ENCODE measurements around the gene TBC1D14.

TBC1D14 gene

DNA sequence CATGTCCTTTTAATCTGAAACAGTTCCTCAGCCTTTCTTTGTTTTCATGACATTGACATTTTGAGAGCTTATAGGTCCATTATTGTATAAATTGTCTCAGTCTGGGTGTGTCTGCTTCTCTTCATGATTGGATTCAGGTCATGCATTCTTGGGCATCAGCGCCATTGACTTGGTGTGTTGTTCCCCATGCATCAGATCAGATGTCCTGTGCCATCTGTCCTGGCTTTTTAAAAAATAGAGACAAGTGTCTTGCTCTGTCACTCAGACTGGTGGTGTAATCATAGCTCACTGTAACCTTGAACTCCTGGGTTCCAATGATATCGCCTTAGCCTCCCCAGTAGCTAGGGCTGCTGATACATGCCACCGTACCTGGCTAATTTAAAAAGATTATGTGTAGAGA lies 55.7 kb downstream of the TBC1D14 start:
- peaks cover 5% of the 10 kb centered on the region for H3K36me3 Mint-ChIP-seq (ENCODE audit: low read depth)
- H3K9me3 Mint-ChIP-seq = no peaks in the 10 kb centered on the region
- H3K27me3 Mint-ChIP-seq (ENCODE audit: low read depth) = peaks cover 3% of the 10 kb centered on the region
- peak overlapping the region in 1 of 3 experiments; percentile 14 for H3K4me3 Mint-ChIP-seq
- peak overlapping the region; percentile 37 to 85 (median 82) for H3K27ac Mint-ChIP-seq
- TF ChIP-seq, protein P1, sequence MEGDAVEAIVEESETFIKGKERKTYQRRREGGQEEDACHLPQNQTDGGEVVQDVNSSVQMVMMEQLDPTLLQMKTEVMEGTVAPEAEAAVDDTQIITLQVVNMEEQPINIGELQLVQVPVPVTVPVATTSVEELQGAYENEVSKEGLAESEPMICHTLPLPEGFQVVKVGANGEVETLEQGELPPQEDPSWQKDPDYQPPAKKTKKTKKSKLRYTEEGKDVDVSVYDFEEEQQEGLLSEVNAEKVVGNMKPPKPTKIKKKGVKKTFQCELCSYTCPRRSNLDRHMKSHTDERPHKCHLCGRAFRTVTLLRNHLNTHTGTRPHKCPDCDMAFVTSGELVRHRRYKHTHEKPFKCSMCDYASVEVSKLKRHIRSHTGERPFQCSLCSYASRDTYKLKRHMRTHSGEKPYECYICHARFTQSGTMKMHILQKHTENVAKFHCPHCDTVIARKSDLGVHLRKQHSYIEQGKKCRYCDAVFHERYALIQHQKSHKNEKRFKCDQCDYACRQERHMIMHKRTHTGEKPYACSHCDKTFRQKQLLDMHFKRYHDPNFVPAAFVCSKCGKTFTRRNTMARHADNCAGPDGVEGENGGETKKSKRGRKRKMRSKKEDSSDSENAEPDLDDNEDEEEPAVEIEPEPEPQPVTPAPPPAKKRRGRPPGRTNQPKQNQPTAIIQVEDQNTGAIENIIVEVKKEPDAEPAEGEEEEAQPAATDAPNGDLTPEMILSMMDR (IDR thresholded peaks at IDR 0.05; ENCODE audit: unreplicated experiment in 3 of 3) = no peak
- H3K4me1 Mint-ChIP-seq = peaks cover 42% of the 10 kb centered on the region

DNA sequence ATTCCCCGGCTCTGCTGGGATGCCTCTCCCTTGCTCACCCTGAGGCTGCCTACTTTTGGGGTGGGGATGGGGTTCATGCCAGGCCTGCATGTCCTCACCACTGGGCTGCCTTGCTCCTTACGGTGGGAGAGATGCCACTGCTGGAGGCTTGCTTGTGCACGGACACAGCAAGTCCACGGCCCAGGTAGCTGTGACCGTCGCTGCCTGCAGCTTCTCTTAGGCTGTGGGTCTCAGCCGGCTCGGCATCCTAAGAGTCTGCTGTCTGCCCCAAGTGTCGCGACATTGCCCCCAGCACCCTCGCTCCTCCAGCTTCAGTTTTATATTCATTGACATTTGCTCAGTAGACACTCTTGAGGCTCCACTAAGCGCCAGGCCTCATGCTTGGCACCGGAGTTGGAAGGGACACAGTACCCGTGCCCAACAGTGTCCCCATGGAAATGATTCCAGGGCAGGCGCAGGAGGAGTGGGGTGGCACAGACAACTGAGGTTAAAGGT lies 58.3 kb downstream of the TBC1D14 start:
- TF ChIP-seq, protein P1 (IDR thresholded peaks at IDR 0.05; ENCODE audit: unreplicated experiment in 3 of 3) = no peak
- H3K36me3 Mint-ChIP-seq (ENCODE audit: low read depth) = peaks cover 5% of the 10 kb centered on the region
- H3K4me1 Mint-ChIP-seq = peaks cover 32% of the 10 kb centered on the region
- H3K9me3 Mint-ChIP-seq = no peaks in the 10 kb centered on the region
- peaks cover 3% of the 10 kb centered on the region for H3K27me3 Mint-ChIP-seq (ENCODE audit: low read depth)
- H3K27ac Mint-ChIP-seq = no peak overlapping the region
- no peak overlapping the region for H3K4me3 Mint-ChIP-seq

DNA sequence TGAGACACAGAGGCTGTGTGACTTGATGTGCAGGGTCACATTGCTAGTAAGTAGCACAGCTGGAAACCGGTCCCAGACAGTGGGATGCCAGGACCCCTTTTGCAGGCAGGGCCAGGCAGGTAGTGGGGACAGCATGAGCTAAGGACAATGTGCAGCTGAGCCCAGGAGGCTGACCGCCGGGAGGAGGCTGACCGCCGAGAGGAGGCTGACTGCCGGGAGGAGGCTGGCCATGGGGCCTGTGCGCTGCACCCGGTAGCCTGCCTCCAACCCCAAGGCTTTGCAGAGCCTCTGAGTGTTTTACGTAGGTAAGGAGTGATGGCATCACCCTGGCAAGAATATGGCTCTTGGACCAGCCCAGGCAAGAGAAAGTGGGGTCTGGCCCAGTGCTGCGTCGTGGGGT lies 58.9 kb downstream of the TBC1D14 start:
- Mint-ChIP-seq H3K27ac (no peak overlapping the region), H3K4me1 (peaks cover 32% of the 10 kb centered on the region), H3K36me3 (ENCODE audit: low read depth) (peaks cover 5% of the 10 kb centered on the region), H3K4me3 (no peak overlapping the region), H3K27me3 (ENCODE audit: low read depth) (peaks cover 3% of the 10 kb centered on the region), H3K9me3 (no peaks in the 10 kb centered on the region)
- TF ChIP-seq, protein P1 (IDR thresholded peaks at IDR 0.05; ENCODE audit: unreplicated experiment in 3 of 3) = no peak

DNA sequence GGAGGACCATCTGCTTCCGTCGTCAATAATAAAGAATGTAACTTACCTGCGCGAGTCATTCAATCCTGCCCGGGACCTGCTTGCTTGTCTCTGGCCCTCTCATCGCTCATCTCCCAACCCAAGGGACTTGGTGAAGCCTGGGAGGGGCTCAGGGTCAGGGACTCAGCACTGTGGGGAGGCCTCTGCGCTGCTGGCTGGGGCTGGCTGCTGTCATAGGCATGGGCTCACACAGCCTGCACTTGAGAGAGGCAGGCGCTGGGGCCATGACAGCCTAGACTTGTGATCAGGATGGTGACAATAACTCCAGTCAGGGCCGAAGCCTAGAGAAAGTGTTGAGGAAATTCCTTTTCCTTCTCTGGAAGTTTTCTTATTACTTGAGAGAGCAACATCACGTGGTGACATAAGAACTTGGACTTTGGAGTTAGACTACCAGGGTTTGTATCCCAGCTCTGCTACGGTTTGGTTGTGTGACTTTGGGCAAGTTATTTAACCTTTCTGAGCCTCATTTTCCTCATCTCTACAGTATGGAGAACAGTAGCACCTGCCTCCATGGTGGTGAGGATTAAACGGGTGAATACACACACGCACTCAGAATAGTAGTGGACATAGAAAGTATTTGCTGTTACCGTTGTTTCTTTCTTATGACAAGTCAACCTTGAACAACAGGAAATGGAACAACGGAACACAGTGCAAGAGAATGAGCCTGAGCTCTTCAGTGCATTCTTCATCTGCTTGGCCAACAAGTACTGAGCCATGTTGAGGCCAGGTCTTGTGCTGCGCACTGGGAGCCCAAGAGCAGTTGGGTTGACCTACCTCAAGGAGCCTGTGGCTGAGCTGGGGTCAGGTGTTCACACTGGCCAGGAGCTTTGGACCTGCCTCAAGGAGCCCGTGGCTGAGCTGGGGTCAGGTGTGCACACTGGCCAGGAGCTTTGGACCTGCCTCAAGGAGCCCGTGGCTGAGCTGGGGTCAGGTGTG lies 60.5 kb downstream of the TBC1D14 start:
- Mint-ChIP-seq H3K27ac (no peak overlapping the region), H3K4me1 (peaks cover 26% of the 10 kb centered on the region), H3K36me3 (ENCODE audit: low read depth) (peaks cover 8% of the 10 kb centered on the region), H3K9me3 (no peaks in the 10 kb centered on the region), H3K27me3 (ENCODE audit: low read depth) (no peaks in the 10 kb centered on the region), H3K4me3 (no peak overlapping the region)
- TF ChIP-seq, protein P1 (IDR thresholded peaks at IDR 0.05; ENCODE audit: unreplicated experiment in 3 of 3) = no peak

- peaks cover 3% of the 10 kb centered on the region for H3K9me3 Mint-ChIP-seq
- H3K27me3 Mint-ChIP-seq (ENCODE audit: low read depth) = no peaks in the 10 kb centered on the region
- no peak overlapping the region for H3K4me3 Mint-ChIP-seq
- no peak overlapping the region for H3K27ac Mint-ChIP-seq
- H3K4me1 Mint-ChIP-seq = peaks cover 16% of the 10 kb centered on the region
- H3K36me3 Mint-ChIP-seq (ENCODE audit: low read depth) = peaks cover 21% of the 10 kb centered on the region
- TF ChIP-seq, protein P1 (IDR thresholded peaks at IDR 0.05; ENCODE audit: unreplicated experiment in 3 of 3) = no peak
Observed at GRCh38 chr4:6971536-6972374, 62.1 kb downstream of the TBC1D14 start.
